GM21447 (cell line): ENCODE data around the gene FAM181B.
A peak's percentile ranks its signal among the peaks of the same experiment; 100 is the strongest.

Source experiments
- ATAC-seq: cut with Tn5 transposase; IDR thresholded peaks from one replicate; pipeline ENCODE4 v1.9.1; 2021; ENCODE audit not compliant: unreplicated experiment

The FAM181B gene

GRCh38 chr11:82686211-82686610, 47.5 kb downstream of the FAM181B start:
- no peak for ATAC-seq

- ATAC-seq: no peak
These were observed 50.6 kb downstream of the FAM181B start for GRCh38 chr11:82683029-82683428.

GRCh38 chr11:82682003-82682751, 51.5 kb downstream of the FAM181B start:
- ATAC-seq: peak; percentile 96

- ATAC-seq: no peak
These were observed 53.4 kb downstream of the FAM181B start for GRCh38 chr11:82680252-82680651.
